ENCODE results near the gene CEP63. TPM values are rescaled to one million over a fixed set of nuclear protein-coding genes. Genes with fewer than 3 reads are reported as not detected.

CEP63 gene
- total RNA-seq, 1 donor = 15.9 TPM

- no peak for DNase-seq (ENCODE audit: low read depth in 2 of 3, low spot score in 2 of 3)
These were observed 137.0 kb downstream of the CEP63 start for GRCh38 chr3:134622806-134623365.

GRCh38 chr3:134623615-134624245, 137.9 kb downstream of the CEP63 start:
- no peak for DNase-seq (ENCODE audit: low read depth in 2 of 3, low spot score in 2 of 3)

Other genes starting within 250 kb of the CEP63 start
- gene RYK, start 235.2 kb upstream of the CEP63 start, total RNA-seq = 27.2 TPM
- gene AMOTL2, start 111.6 kb upstream of the CEP63 start, total RNA-seq = 1.6 TPM
- gene ANAPC13, start 72 bp upstream of the CEP63 start, total RNA-seq = 15.1 TPM
- gene KY, start 165.0 kb downstream of the CEP63 start, total RNA-seq = under 0.01 TPM

Measured in hematopoietic multipotent progenitor cell (in vitro differentiated cells).